HG03571 (cell line): ENCODE data around the gene ADGRG7.
"Not testable (repeated sequence)": the region's sequence is repeated elsewhere in the genome, so short reads cannot be mapped to it uniquely, and the experiment has no call there.

Source experiments
- ATAC-seq: cut with Tn5 transposase; IDR thresholded peaks from one replicate; pipeline ENCODE4 v1.9.1; 2021; ENCODE audit not compliant: unreplicated experiment

Gene ADGRG7

DNA sequence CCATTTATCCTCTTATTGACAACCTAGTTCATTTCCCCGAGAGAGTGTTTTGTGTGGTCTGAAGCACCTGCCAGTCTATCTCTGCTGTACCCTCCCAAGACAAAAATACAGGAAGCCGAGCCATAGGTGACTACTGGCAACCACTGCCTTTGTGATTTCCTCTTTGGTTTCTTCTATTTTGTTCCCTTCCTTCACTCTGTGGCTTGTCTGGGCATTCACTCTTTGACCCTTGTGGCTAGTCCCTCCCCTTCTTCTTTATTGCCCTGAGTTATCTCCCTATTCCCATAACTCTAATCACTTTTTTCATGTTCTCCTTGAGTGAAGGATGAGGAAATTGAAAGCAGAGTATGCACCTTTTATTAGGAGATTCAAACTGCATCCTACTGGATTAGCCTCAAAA, at the start of gene ADGRG7:
Gene ADGRG7, plus strand, starts transcription at position 297 of the 400 bp plus-strand sequence. CDS start 256 bp downstream, outside the sequence.
- no peak for ATAC-seq

DNA sequence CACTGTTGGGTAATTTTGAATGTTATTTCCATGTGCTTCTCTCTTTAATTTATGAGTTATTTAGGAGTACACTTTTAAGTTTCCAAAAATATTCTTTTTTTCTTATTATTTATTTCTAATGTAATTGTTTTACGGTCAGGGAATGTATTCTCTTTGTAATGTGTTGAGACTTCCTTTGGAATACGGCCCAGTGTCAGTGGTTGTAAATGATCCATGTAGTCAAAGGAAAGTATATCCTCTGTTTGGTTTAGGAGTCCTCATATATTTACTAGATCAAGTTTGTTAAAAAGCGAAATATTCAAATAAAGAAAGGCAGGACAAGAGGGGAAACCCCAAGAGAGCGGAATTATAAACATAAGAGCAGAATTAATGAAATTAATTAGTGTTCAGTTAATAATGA, 49.0 kb upstream of the ADGRG7 start:
- no peak for ATAC-seq

DNA sequence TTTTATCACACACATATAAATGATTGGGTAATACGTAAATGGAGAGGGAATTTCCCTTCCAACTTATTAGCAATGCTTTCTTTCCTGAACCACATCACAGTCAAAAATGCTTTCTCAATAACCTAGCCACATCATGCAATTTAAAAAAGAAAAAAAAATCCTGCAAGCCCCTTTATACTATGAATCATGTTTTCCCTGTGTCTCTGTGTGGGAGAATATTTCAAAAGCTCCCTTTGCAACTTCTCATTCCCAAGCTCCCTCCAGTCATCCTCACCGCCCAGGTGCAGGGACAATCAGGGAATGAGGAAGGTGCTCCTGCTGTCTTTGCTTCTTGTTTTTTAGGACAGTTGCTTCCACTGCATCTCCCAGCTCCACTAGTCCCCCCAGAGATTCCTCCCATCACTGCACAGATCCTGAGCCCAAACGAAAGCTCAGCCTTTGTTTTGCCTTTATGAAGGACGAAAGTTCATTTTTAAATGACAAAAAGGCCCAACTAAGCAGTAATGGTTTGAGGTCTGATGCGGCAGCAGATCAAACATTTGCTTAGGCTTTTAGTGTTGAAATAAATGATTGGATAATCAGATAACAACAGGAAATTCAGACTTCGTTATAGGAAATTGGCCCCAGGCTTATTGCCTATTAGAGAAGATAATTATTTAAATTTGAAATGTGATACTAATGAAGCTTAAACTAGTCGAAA, 47.8 kb upstream of the ADGRG7 start:
- ATAC-seq, result no peak

- ATAC-seq, result no peak
These were observed 47.1 kb upstream of the ADGRG7 start for GRCh38 chr3:100562224-100562857.

DNA sequence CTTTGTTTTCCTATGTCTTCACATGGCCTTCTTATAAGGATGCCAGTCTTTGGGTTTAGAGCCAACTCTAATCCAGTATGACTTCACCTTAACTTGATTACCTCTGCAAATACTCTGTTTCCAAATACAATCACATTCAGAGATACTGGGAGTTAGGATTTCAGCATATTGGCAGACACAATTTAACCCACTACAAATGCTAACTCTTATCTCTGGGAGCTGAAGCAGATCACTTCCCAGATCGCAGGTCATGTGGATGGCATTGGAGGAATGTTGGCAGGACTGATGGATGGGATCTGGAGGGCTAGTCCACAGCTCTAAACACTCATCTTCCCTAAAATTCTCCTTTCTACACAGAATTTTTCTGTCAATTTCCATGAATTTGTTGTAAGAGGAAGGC, 46.2 kb upstream of the ADGRG7 start:
- no peak for ATAC-seq

- no peak for ATAC-seq
These were observed 45.7 kb upstream of the ADGRG7 start for GRCh38 chr3:100563652-100564211.

- ATAC-seq, result no peak
These were observed 38.6 kb upstream of the ADGRG7 start for GRCh38 chr3:100570811-100571210.

DNA sequence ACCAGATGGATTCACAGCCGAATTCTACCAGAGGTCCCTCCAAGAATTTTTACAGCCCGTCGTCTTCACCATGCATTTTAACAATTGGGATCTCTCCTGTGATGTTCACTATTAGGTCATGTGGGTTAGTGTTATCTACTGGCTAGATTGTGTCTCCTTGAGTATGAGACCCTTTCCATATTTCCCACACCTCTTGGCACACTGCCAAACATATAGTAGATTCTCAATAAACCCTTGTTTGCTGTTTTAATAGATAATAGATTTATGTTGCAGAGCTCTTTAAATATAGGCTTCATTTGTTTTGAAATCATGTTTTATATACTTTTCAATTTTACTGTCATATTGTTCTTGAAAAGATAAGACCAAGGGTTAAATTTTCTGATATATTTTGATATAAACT, 34.9 kb upstream of the ADGRG7 start:
- ATAC-seq, result no peak

- no peak for ATAC-seq
These were observed 33.7 kb upstream of the ADGRG7 start for GRCh38 chr3:100575704-100576103.

DNA sequence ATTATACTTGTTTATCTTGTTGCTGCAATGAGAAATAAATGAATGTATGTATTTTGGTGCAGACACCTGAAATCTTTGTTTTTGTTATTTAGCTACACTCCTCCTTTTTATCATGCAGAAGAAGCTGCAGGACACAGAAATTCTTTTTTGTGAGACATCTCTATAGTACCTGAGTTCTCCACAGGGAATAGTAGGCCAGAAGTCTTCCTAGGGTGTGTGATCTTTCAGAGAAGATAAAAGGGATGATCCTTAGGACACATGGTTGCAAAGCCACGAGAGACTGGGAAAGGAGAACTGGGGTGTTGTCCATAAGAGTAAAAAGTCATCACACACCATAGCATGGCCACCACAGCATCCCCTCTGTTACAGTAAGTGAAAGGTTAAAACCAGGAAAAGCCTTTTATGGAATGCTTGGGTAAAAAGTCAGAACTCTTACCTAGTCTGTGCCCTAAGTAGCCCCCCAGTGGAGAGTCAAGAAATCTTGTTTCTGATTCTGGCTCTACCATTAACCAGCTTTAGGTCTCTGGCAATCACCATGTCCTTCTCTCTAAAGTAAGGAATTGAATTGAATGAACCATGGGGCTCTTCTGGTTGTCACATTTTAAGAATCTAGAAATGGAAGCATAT, 31.9 kb upstream of the ADGRG7 start:
- no peak for ATAC-seq

GRCh38 chr3:100578646-100579045, 30.8 kb upstream of the ADGRG7 start:
- ATAC-seq, result no peak

DNA sequence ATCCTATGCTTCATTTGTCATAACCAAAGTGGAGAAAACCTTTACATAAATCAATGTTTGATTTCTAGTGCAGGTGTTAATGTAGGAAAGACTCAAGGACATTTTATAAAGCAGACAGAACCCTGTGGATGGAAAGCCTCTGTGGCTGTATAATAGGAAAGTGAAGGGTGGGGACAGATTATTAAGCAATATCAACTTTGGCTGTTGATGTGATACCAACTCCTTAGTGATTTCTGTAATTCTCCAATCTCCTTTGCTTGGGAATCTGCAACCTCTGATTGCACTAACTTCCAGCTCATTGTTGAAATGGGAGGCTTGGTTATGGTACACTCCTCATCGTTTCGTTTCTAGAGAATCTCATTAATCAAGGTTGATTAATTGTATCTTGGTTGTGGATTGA, 29.3 kb upstream of the ADGRG7 start:
- ATAC-seq, result no peak

GRCh38 chr3:100581650-100582049, 27.8 kb upstream of the ADGRG7 start:
- no peak for ATAC-seq

GRCh38 chr3:100582157-100582556, 27.2 kb upstream of the ADGRG7 start:
- not testable (repeated sequence) for ATAC-seq

- no peak for ATAC-seq
These were observed 25.2 kb upstream of the ADGRG7 start for GRCh38 chr3:100584101-100584660.

DNA sequence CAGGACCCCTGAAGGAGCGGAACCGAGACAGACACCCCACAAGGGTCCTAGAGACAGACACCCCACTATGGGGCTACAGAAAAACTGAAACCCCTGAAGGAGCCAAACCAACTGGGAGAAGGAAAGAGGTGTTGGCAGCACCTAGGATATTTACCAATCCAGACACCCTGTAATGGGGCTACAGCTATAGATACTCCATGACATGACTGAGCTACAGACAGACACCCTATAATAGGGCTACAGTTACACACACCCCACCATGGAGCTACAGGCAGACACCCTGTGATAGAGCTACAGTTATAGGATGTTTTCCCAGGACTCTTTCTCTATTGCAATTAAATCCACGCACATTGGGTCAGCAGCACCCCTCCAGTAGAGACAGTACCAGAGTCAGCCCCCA, 22.6 kb upstream of the ADGRG7 start:
- no peak for ATAC-seq

- no peak for ATAC-seq
These were observed 21.1 kb upstream of the ADGRG7 start for GRCh38 chr3:100588251-100588650.

DNA sequence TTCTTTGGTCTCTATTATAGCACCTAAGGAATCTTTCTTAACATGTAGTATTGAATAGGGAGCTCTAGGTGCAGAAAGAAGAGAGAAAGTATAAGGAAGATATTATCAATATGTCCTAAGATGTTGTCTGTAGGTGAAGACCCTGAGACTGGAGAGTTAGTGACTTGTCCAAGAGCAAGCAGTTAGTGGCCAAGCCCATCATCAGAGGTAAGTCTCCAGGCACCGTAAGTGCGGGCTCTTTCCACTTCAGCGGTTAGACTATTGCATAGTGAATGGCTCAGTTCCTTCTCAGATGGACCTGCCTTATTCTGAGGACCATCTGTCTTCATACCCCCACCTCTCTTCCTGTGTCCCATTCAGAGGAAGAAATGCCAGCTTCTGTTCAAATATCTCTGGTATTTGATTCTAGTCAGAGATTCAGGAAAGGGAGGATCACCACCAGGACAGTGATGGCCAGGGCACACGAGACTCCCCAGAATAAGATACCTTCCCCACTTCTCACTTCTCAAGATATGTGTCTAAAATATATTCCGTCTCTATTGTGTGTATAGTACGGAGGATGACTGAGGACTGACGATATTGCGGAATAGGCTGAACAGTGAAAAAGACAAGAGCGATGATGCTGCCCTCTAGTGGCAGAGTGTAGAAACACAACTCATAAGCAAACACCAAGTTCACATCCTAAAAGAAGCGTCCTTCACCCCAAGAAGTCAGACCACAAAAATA, 19.1 kb upstream of the ADGRG7 start:
- peak; percentile 79 for ATAC-seq

- no peak for ATAC-seq
These were observed 18.6 kb upstream of the ADGRG7 start for GRCh38 chr3:100590840-100591147.

GRCh38 chr3:100591411-100591810, 18.0 kb upstream of the ADGRG7 start:
- ATAC-seq, result no peak
